K562 (cell line): ENCODE measurements around the gene CFAP73. TPM values are rescaled to one million over a fixed set of nuclear protein-coding genes. Genes with fewer than 3 reads are reported as not detected.
A peak's percentile ranks its signal among the peaks of the same experiment; 100 is the strongest.

Experiments used
- ATAC-seq: fragments of 200-7000 bp; cut with Tn5 transposase; 3 replicates; pipeline ENCODE4 v1.9.1; 2020; ENCODE audit warnings: moderate library complexity
- BruUV-seq: library from RNA; stranded (reverse); fragments of 400-500 nt; replicated peaks from 2 replicates; lab custom pipeline; 2021; lab: Mats Ljungman, UMichigan
- CTCF ChIA-PET: fragments of 300-600 bp; formaldehyde crosslinking; extraction: SDS; loops from one replicate; lab custom pipeline; 2021; ENCODE audit warnings: low intra/inter-chr PET ratio; lab: Yijun Ruan, JAX
- POLR2A ChIA-PET: fragments of 300-600, 350-650 bp; sonication (Branson Sonifier 250); formaldehyde crosslinking; extraction: SDS; loops from one replicate; lab custom pipeline; 2021; ENCODE audit warnings: antibody characterized with exemption, inconsistent platforms; lab: Yijun Ruan, JAX
- DNase-seq, 4 experiments: peaks; one replicate each; pipeline versions ENCODE4 v3.0.0 to v3.0.0-alpha.2; 2011 to 2018; ENCODE audit warnings: low spot score in 3 of 4, mixed read lengths in 3 of 4; ENCODE audit errors: extremely low read depth in 1 of 4
- FAIRE-seq: peaks from 2 replicates; lab custom pipeline; 2011; peaks lifted over from hg19 to GRCh38; lab: Jason Lieb, UNC
- H2AFZ ChIP-seq: 2 replicates; pipeline ENCODE4 v1.6.0; 2011; ENCODE audit warnings: low read depth, low read length, control low read depth, inconsistent platforms
- H3K27ac ChIP-seq: fragments of 200-600 bp; 3 replicates; pipeline ENCODE4 v1.8.0; 2011; ENCODE audit warnings: low read depth, mild to moderate bottlenecking, control low read depth, inconsistent platforms, low read length, moderate library complexity, mixed read lengths; ENCODE audit errors: extremely low read depth
- H3K27me3 ChIP-seq, 2 experiments: fragments of 300-600 bp in 1 of 2; 2 replicates in 1 of 2; 3 replicates in 1 of 2; pipeline versions ENCODE4 v1.6.0 to v1.8.0; 2011; ENCODE audit warnings: inconsistent platforms in 2 of 2, low read length in 2 of 2, mild to moderate bottlenecking in 1 of 2, mixed read lengths in 1 of 2, moderate library complexity in 1 of 2; ENCODE audit not compliant: control insufficient read depth in 2 of 2, insufficient read depth in 2 of 2
- H3K36me3 ChIP-seq: fragments of 300-600 bp; 3 replicates; pipeline ENCODE4 v1.8.0; 2011; ENCODE audit warnings: mild to moderate bottlenecking, low read length, inconsistent platforms; ENCODE audit not compliant: control insufficient read depth, insufficient read depth
- H3K4me1 ChIP-seq, 2 experiments: fragments of 200-600 bp in 1 of 2; replicated peaks in 1 of 2; 2 replicates in 1 of 2; 3 replicates in 1 of 2; pipeline versions ENCODE4 v1.5.1 to v1.8.0; 2011; ENCODE audit warnings: inconsistent platforms in 2 of 2, low read length in 2 of 2, mild to moderate bottlenecking in 1 of 2, mixed read lengths in 1 of 2, moderate library complexity in 1 of 2; ENCODE audit not compliant: control insufficient read depth in 2 of 2, insufficient read depth in 2 of 2
- H3K4me2 ChIP-seq: 2 replicates; pipeline ENCODE4 v1.6.1; 2011; ENCODE audit warnings: low read length, control low read depth, inconsistent platforms, mixed read lengths; ENCODE audit not compliant: insufficient read depth
- H3K4me3 ChIP-seq: fragments of 200-600 bp; sonication (generic), shearing (Covaris generic); 2 replicates; pipeline ENCODE4 v1.5.1; 2016; ENCODE audit warnings: control low read depth, inconsistent platforms
- H3K79me2 ChIP-seq: fragments of 200-600 bp; 3 replicates; pipeline ENCODE4 v1.8.0; 2011; ENCODE audit warnings: low read length, inconsistent platforms; ENCODE audit not compliant: control insufficient read depth, insufficient read depth
- H3K9ac ChIP-seq, 2 experiments: 2 replicates each; pipeline versions ENCODE4 v1.6.0 to v1.6.1; 2011; ENCODE audit warnings: low read depth in 2 of 2, low read length in 2 of 2, control low read depth in 1 of 2, inconsistent platforms in 1 of 2, mild to moderate bottlenecking in 1 of 2, mixed read lengths in 1 of 2; ENCODE audit not compliant: insufficient read depth in 1 of 2
- H3K9me1 ChIP-seq: one replicate; pipeline ENCODE4 v1.6.0; 2011; ENCODE audit warnings: inconsistent platforms, mild to moderate bottlenecking, low read length, moderate library complexity; ENCODE audit not compliant: control insufficient read depth, insufficient read depth
- H3K9me3 ChIP-seq: replicated peaks from 2 replicates; pipeline ENCODE4 v1.5.1; 2011; ENCODE audit warnings: low read depth, low read length, inconsistent platforms; ENCODE audit not compliant: control insufficient read depth, insufficient read depth
- H4K20me1 ChIP-seq: replicated peaks from 2 replicates; pipeline ENCODE4 v1.6.1; 2011; ENCODE audit warnings: low read length, inconsistent platforms, mixed read lengths; ENCODE audit not compliant: control insufficient read depth, insufficient read depth
- CBFA2T3 ChIP-seq: fragments of 450-650 bp; IDR thresholded peaks from 2 replicates; pipeline ENCODE4 v1.6.1; 2017
- CREM ChIP-seq: IDR thresholded peaks from 2 replicates; pipeline ENCODE4 v1.6.1; 2014; ENCODE audit warnings: antibody characterized with exemption, low read depth
- EGR1 ChIP-seq: fragments of 450-650 bp; conservative IDR thresholded peaks from 2 replicates; pipeline ENCODE4 v1.6.1; 2017; ENCODE audit warnings: mild to moderate bottlenecking
- ERF ChIP-seq: fragments of 450-650 bp; formaldehyde crosslinking; IDR thresholded peaks from 2 replicates; pipeline ENCODE4 v1.4.0; 2020; ENCODE audit warnings: mild to moderate bottlenecking, mixed read lengths
- MEIS2 ChIP-seq: fragments of 450-650 bp; IDR thresholded peaks from 2 replicates; pipeline ENCODE4 v1.6.1; 2014; ENCODE audit warnings: mild to moderate bottlenecking; ENCODE audit not compliant: partially characterized antibody
- POU5F1 ChIP-seq: fragments of 150-350 bp; IDR thresholded peaks from 2 replicates; pipeline ENCODE4 v1.6.1; 2014; ENCODE audit warnings: borderline replicate concordance, low read length, low read depth, mild to moderate bottlenecking; ENCODE audit not compliant: partially characterized antibody
- PPARD ChIP-seq: fragments of 250-450 bp; sonication (Bioruptor Pico); IDR thresholded peaks from 2 replicates; pipeline ENCODE4 v1.8.0; 2022; ENCODE audit warnings: inconsistent platforms, mild to moderate bottlenecking, moderate library complexity
- PTBP1 ChIP-seq: fragments of 200-400 bp; formaldehyde crosslinking; IDR thresholded peaks from 2 replicates; pipeline ENCODE4 v1.6.1; 2017; ENCODE audit warnings: low read depth, low read length
- SLC30A9 ChIP-seq: fragments of 250-450 bp; sonication (Bioruptor Pico); IDR thresholded peaks from 2 replicates; pipeline ENCODE4 v1.8.0; 2022; ENCODE audit warnings: mild to moderate bottlenecking, moderate library complexity
- TFAP4 ChIP-seq: sonication (generic); formaldehyde crosslinking; IDR thresholded peaks from 2 replicates; pipeline ENCODE4 v1.8.0; 2022; ENCODE audit warnings: missing genetic modification reagents, mild to moderate bottlenecking, moderate library complexity, borderline replicate concordance
- ZBTB7A ChIP-seq: IDR thresholded peaks from 2 replicates; pipeline ENCODE4 v1.6.1; 2011; ENCODE audit warnings: low read depth, mild to moderate bottlenecking, low read length, moderate library complexity, borderline replicate concordance; ENCODE audit not compliant: control insufficient read depth
- ZFP1 ChIP-seq: fragments of 450-650 bp; formaldehyde crosslinking; IDR thresholded peaks from 2 replicates; pipeline ENCODE4 v1.4.0; 2020; ENCODE audit warnings: mild to moderate bottlenecking, mixed read lengths
- WGBS: fragments of 100-300 bp; shearing (Covaris generic); methylation state at CpG from one replicate; pipeline ENCODE4 v1.1.6; 2016; ENCODE audit warnings: low coverage, mixed read lengths; ENCODE audit not compliant: insufficient coverage; ENCODE audit errors: missing lambda C conversion rate; 5-methylcytosine and 5-hydroxymethylcytosine counted together
- in situ Hi-C: fragments of 300-500 bp; cut with MboI; formaldehyde crosslinking; loops from 4 replicates; pipeline ENCODE4 v1.15.0; 2018; ENCODE audit warnings: inconsistent platforms, mixed read lengths
- intact Hi-C: fragments of 100-400 bp; cut with micrococcal nuclease; formaldehyde crosslinking; loops from 2 replicates; pipeline ENCODE4 v1.14.2; 2022
- polyA plus RNA-seq, 8 experiments: library from polyadenylated mRNA; depleted of rRNA in 4 of 8; stranded (reverse) in 5 of 8; unstranded in 3 of 8; fragments of >200 nt; fragmentation: Nextera tagmentation in 2 of 8; fragmentation: Illumina TruSeq in 1 of 8; extraction: Ambion mirVana in 2 of 8; extraction: Trizol in 1 of 8; gene quantifications; 2 replicates each; pipeline versions ENCODE4 v1.2.1 to v1.2.3, GENCODE V29; 2011 to 2014; ENCODE audit warnings: inconsistent platforms in 1 of 8, missing spikeins in 1 of 8
- total RNA-seq, 7 experiments: library from RNA; depleted of rRNA in 6 of 7; stranded (reverse); fragments of >200 nt in 6 of 7; fragmentation: Illumina TruSeq in 2 of 7; extraction: Trizol in 2 of 7; gene quantifications; 2 replicates each; pipeline versions ENCODE4 v1.2.1 to v1.2.3, GENCODE V29; 2011 to 2021; ENCODE audit warnings: low replicate concordance in 1 of 7

The CFAP73 gene
- total and polyA plus RNA-seq, 9 of the 15 experiments (the other 6 are each of a cell fraction or from before 2014, with no cell fraction given): not detected

DNA sequence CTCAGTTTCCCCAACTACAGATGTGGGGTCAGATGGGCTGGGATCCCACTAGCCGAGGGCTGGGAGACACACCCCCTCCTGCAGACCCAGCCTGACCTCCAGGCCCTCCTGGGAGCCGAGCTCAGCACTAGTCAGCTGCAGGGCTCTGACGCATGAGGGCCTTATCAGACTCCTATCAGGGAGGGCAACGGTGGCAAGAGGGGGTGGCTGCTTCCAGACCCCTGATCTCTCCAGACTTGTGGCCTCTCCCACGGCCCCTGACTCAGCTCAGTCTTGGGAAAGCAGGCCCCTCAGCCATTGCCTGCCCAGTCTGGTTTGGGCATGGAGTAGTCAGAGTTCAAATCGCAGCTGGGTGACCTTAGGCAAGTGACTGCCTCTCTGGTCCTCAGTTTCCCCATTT is 16.5 kb upstream of the CFAP73 start:
- TF ChIP-seq ZBTB7A (peak; percentile 30; the same call in 1 of the 2 replicates), MEIS2 (no peak), TFAP4 (CRISPR knock-in tag) (peak; percentile 40; the same call in 1 of the 2 replicates), CREM (0 out of 2 replicates have a peak, but pooled peaks have one; percentile 26), POU5F1 (no peak), CBFA2T3 (peak; percentile 32; the same call in 1 of the 2 replicates), ERF (CRISPR knock-in tag) (no peak), PPARD (CRISPR knock-in tag) (no peak), EGR1 (peak; percentile 46; the same call in 1 of the 2 replicates), SLC30A9 (no peak), ZFP1 (CRISPR knock-in tag) (no peak), PTBP1 (no peak)
- TF ChIP-seq, all 486 proteins: peak for 5
- no peak overlapping the region for H3K9ac ChIP-seq
- H3K4me1 ChIP-seq: peaks cover 8 to 29% of the 10 kb centered on the region in 2 experiments
- H3K4me3 ChIP-seq: no peak overlapping the region
- H4K20me1 ChIP-seq: peaks cover 10% of the 10 kb centered on the region
- POLR2A ChIA-PET: interaction anchor here (0.5 to 0.6 kb wide), 2 partner anchors 162 to 312 kb away, joined by 3 read pairs; no protein-coding TSS in a partner anchor
- no peak for ATAC-seq
- no TSS peak for BruUV-seq
- CTCF ChIA-PET: no interaction called here
- peaks cover 0 to 5% of the 10 kb centered on the region in 2 experiments; a peak in 1 of 5 replicates for H3K27me3 ChIP-seq
- no peaks in the 10 kb centered on the region for H3K79me2 ChIP-seq
- H3K36me3 ChIP-seq: no peaks in the 10 kb centered on the region
- no peaks in the 10 kb centered on the region for H3K9me1 ChIP-seq
- no peak for DNase-seq
- 3% methylated on average over 6 of the region's 6 CpGs for WGBS
- no peaks in the 10 kb centered on the region for H3K9me3 ChIP-seq
- intact Hi-C loops (no loop called here), in situ Hi-C loops (no loop called here)
- H2AFZ ChIP-seq: no peak overlapping the region
- FAIRE-seq: no peak
- no peak overlapping the region for H3K27ac ChIP-seq
- no peak overlapping the region for H3K4me2 ChIP-seq
